ENCODE results near the gene AHSA1.

AHSA1 gene

DNA sequence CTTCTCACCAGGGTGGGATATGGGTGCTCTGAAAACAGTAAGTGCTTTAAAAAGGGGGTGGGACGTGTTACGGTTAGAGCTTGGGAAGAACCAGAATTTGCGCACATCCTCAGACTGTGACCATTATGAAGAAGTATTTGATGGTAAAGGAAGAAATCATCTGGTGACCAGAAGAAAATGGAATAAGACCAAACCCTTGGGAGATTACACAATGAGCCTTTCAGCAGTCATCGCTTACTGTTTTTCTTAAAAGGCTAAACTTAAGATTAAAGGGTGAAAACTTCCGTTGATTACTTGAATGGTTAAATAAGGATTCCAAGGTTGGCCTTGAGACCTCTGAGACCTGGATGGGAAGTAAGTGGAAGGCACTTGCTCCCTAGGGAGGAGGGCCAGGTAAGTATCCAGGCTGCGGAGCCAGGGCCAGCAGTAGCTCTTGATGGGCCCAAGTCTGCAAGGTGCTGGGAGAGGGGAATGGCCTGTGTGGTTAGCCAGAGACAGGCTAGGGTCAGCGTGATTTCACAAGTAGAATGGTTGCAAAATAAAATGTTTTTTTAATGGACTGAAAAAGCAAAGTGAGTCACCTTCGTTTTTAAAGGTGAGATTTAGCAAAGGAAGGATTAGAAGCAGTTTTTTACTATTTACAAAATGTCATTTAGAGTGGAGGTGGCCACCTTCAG is 53.7 kb downstream of the AHSA1 start:
- no peak for DNase-seq

DNA sequence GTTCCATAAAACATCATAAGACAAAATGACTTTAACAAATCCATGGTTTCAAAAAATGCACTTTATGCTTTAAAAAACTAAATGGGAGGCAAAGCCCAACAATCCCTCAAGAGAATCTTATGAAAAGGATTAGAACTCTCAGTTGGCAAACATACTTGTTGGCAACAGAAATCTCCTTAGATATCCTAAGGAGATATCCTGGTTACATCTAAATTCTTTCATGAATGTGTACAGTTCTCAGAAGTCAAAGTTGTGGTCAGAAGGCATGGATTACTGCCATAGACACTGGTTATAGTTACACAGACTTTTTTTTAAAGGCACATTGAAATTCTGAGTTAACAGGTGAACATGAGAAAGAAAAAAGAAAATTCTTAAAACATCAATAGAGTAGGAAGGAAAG is 58.2 kb downstream of the AHSA1 start:
- DNase-seq = no peak

Data from NCI-H1694 (cell line).